ENCODE data around the gene ARAP1.
A peak's percentile ranks its signal among the peaks of the same experiment; 100 is the strongest.

ARAP1 gene

GRCh38 chr11:72718101-72718501 lies 34.1 kb downstream of the ARAP1 start:
- H3K9me3 ChIP-seq (ENCODE audit: insufficient read depth, low read depth, low read length), result no peaks in the 10 kb centered on the region
- no peak overlapping the region for H2AFZ ChIP-seq (ENCODE audit: low read length)
- H4K20me1 ChIP-seq (ENCODE audit: insufficient read depth, low read length, poor library complexity, severe bottlenecking), result peaks cover 39% of the 10 kb centered on the region
- no peaks in the 10 kb centered on the region for H3K27me3 ChIP-seq (ENCODE audit: insufficient read depth, low read length, poor library complexity, severe bottlenecking)
- peaks cover 45% of the 10 kb centered on the region for H3K4me1 ChIP-seq (ENCODE audit: insufficient read depth, low read length, poor library complexity, severe bottlenecking)
- TF ChIP-seq EZH2phosphoT487 (IDR thresholded peaks at IDR 0.05; ENCODE audit: borderline replicate concordance) (no peak), CTCF (conservative IDR thresholded peaks at IDR 0.05; ENCODE audit: low read length) (no peak)
- H3F3A ChIP-seq (ENCODE audit: low read depth), result no peaks in the 10 kb centered on the region
- no peaks in the 10 kb centered on the region for H3K9me2 ChIP-seq (replicated peaks; ENCODE audit: low read depth, low read length)
- peaks cover 78% of the 10 kb centered on the region for H3K79me2 ChIP-seq (ENCODE audit: insufficient read depth, low read length)
- H3K4me2 ChIP-seq (ENCODE audit: low read depth, low read length, poor library complexity, severe bottlenecking), result peak overlapping the region; percentile 91
- no peak overlapping the region for H3K9ac ChIP-seq (ENCODE audit: low read depth, low read length, poor library complexity, severe bottlenecking)
- peaks cover 20% of the 10 kb centered on the region; the same call in 1 of the 2 replicates for H3K36me3 ChIP-seq (ENCODE audit: insufficient read depth, low read length)
- no peak overlapping the region for H3K4me3 ChIP-seq (ENCODE audit: low read length, poor library complexity, severe bottlenecking)

GRCh38 chr11:72716788-72717435 lies 35.3 kb downstream of the ARAP1 start:
- H3K4me1 ChIP-seq (ENCODE audit: insufficient read depth, low read length, poor library complexity, severe bottlenecking), result peaks cover 36% of the 10 kb centered on the region
- H3K27me3 ChIP-seq (ENCODE audit: insufficient read depth, low read length, poor library complexity, severe bottlenecking), result no peaks in the 10 kb centered on the region
- no peak overlapping the region for H3K9ac ChIP-seq (ENCODE audit: low read depth, low read length, poor library complexity, severe bottlenecking)
- TF ChIP-seq EZH2phosphoT487 (IDR thresholded peaks at IDR 0.05; ENCODE audit: borderline replicate concordance), result no peak
- no peak for TF ChIP-seq CTCF (conservative IDR thresholded peaks at IDR 0.05; ENCODE audit: low read length)
- no peaks in the 10 kb centered on the region for H3F3A ChIP-seq (ENCODE audit: low read depth)
- no peaks in the 10 kb centered on the region for H3K9me2 ChIP-seq (replicated peaks; ENCODE audit: low read depth, low read length)
- no peak overlapping the region for H2AFZ ChIP-seq (ENCODE audit: low read length)
- no peak overlapping the region for H3K4me3 ChIP-seq (ENCODE audit: low read length, poor library complexity, severe bottlenecking)
- peaks cover 81% of the 10 kb centered on the region for H3K79me2 ChIP-seq (ENCODE audit: insufficient read depth, low read length)
- H4K20me1 ChIP-seq (ENCODE audit: insufficient read depth, low read length, poor library complexity, severe bottlenecking), result peaks cover 45% of the 10 kb centered on the region
- H3K4me2 ChIP-seq (ENCODE audit: low read depth, low read length, poor library complexity, severe bottlenecking), result no peak overlapping the region
- no peaks in the 10 kb centered on the region for H3K9me3 ChIP-seq (ENCODE audit: insufficient read depth, low read depth, low read length)
- peaks cover 28% of the 10 kb centered on the region; the same call in 1 of the 2 replicates for H3K36me3 ChIP-seq (ENCODE audit: insufficient read depth, low read length)

GRCh38 chr11:72716290-72716689 lies 35.9 kb downstream of the ARAP1 start:
- Histone ChIP-seq H3K4me2 (ENCODE audit: low read depth, low read length, poor library complexity, severe bottlenecking) (no peak overlapping the region), H3K4me1 (ENCODE audit: insufficient read depth, low read length, poor library complexity, severe bottlenecking) (peaks cover 30% of the 10 kb centered on the region), H3K9me2 (replicated peaks; ENCODE audit: low read depth, low read length) (no peaks in the 10 kb centered on the region), H4K20me1 (ENCODE audit: insufficient read depth, low read length, poor library complexity, severe bottlenecking) (peaks cover 44% of the 10 kb centered on the region), H3K79me2 (ENCODE audit: insufficient read depth, low read length) (peaks cover 74% of the 10 kb centered on the region), H3K4me3 (ENCODE audit: low read length, poor library complexity, severe bottlenecking) (no peak overlapping the region), H3F3A (ENCODE audit: low read depth) (no peaks in the 10 kb centered on the region), H3K9ac (ENCODE audit: low read depth, low read length, poor library complexity, severe bottlenecking) (no peak overlapping the region), H3K36me3 (ENCODE audit: insufficient read depth, low read length) (peaks cover 34% of the 10 kb centered on the region; the same call in 1 of the 2 replicates), H3K27me3 (ENCODE audit: insufficient read depth, low read length, poor library complexity, severe bottlenecking) (no peaks in the 10 kb centered on the region), H2AFZ (ENCODE audit: low read length) (no peak overlapping the region), H3K9me3 (ENCODE audit: insufficient read depth, low read depth, low read length) (no peaks in the 10 kb centered on the region)
- TF ChIP-seq CTCF (conservative IDR thresholded peaks at IDR 0.05; ENCODE audit: low read length) (no peak), EZH2phosphoT487 (IDR thresholded peaks at IDR 0.05; ENCODE audit: borderline replicate concordance) (no peak)

Data from Loucy (cell line).